ENCODE measurements around the gene SLC8A1.

Gene SLC8A1

DNA sequence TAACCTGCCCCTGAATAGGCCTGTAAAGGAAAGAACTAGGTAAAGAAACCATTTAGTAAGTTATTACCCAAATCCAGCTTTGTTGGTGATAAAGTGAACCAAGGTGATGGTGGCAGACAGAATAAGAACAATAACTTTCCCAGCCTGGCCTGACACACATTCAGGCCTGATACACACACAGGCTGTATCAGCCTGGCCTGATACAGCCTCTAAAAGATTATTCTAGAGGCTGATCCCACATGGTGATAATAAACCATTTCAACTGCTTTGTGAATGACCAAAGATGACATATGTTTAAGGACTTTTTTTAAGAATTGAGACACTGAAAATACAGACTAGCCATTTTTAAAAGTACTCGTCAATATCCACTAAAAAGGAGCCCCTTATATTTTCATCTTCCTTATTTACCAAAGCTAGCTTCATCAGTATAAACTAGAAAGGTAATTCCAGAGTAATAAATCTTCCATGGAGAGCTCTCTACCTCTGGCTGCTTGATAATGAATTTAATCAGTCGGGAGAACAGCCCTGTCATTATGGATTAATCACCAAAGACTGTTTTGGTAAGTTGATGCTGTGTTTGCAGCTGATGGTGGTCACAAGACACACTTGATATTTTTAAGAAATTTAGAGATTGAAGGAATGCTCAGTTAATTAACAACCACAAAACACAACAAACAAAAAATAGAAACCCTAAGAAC lies 77.2 kb downstream of the SLC8A1 start:
- Histone ChIP-seq H3K4me3 (replicated peaks; ENCODE audit: insufficient read depth, low read length) (no peak overlapping the region), H3K27me3 (ENCODE audit: insufficient read depth, poor library complexity, severe bottlenecking) (no peaks in the 10 kb centered on the region), H3K27ac (replicated peaks) (no peak overlapping the region)
- TF ChIP-seq, protein P1, sequence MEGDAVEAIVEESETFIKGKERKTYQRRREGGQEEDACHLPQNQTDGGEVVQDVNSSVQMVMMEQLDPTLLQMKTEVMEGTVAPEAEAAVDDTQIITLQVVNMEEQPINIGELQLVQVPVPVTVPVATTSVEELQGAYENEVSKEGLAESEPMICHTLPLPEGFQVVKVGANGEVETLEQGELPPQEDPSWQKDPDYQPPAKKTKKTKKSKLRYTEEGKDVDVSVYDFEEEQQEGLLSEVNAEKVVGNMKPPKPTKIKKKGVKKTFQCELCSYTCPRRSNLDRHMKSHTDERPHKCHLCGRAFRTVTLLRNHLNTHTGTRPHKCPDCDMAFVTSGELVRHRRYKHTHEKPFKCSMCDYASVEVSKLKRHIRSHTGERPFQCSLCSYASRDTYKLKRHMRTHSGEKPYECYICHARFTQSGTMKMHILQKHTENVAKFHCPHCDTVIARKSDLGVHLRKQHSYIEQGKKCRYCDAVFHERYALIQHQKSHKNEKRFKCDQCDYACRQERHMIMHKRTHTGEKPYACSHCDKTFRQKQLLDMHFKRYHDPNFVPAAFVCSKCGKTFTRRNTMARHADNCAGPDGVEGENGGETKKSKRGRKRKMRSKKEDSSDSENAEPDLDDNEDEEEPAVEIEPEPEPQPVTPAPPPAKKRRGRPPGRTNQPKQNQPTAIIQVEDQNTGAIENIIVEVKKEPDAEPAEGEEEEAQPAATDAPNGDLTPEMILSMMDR (IDR thresholded peaks at IDR 0.05; ENCODE audit: insufficient read depth, low read length), result no peak
- no peak for DNase-seq (ENCODE audit: low read depth in 1 of 2, low spot score in 1 of 2)

DNA sequence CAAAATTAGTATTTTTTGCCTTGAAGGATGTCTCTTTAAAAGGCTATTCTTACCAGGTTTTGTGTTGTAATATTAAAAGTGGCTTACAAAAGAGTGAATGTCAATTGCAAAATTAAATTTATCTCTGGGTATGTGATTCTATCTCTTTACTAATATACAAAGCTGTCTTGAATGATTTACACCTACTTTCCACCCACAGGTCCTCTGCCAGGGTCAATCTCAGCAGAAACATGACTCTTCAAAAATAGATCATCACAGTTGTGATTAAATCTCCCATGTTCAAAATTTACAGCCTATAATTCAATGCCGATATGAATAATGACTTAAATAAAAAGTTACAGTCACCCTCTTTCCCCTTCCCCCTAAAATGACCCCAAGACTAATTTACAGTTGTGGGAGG lies 78.8 kb downstream of the SLC8A1 start:
- Histone ChIP-seq H3K27me3 (ENCODE audit: insufficient read depth, poor library complexity, severe bottlenecking) (no peaks in the 10 kb centered on the region), H3K27ac (replicated peaks) (no peak overlapping the region), H3K4me3 (replicated peaks; ENCODE audit: insufficient read depth, low read length) (no peak overlapping the region)
- no peak for DNase-seq (ENCODE audit: low read depth in 1 of 2, low spot score in 1 of 2)
- TF ChIP-seq POLR2AphosphoS5 (IDR thresholded peaks at IDR 0.05; ENCODE audit: low read depth), result no peak
- no peak for TF ChIP-seq GABPA (IDR thresholded peaks at IDR 0.05; ENCODE audit: low read depth)
- TF ChIP-seq, protein P2, sequence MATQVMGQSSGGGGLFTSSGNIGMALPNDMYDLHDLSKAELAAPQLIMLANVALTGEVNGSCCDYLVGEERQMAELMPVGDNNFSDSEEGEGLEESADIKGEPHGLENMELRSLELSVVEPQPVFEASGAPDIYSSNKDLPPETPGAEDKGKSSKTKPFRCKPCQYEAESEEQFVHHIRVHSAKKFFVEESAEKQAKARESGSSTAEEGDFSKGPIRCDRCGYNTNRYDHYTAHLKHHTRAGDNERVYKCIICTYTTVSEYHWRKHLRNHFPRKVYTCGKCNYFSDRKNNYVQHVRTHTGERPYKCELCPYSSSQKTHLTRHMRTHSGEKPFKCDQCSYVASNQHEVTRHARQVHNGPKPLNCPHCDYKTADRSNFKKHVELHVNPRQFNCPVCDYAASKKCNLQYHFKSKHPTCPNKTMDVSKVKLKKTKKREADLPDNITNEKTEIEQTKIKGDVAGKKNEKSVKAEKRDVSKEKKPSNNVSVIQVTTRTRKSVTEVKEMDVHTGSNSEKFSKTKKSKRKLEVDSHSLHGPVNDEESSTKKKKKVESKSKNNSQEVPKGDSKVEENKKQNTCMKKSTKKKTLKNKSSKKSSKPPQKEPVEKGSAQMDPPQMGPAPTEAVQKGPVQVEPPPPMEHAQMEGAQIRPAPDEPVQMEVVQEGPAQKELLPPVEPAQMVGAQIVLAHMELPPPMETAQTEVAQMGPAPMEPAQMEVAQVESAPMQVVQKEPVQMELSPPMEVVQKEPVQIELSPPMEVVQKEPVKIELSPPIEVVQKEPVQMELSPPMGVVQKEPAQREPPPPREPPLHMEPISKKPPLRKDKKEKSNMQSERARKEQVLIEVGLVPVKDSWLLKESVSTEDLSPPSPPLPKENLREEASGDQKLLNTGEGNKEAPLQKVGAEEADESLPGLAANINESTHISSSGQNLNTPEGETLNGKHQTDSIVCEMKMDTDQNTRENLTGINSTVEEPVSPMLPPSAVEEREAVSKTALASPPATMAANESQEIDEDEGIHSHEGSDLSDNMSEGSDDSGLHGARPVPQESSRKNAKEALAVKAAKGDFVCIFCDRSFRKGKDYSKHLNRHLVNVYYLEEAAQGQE (IDR thresholded peaks at IDR 0.05; ENCODE audit: insufficient replicate concordance, low read depth), result no peak
- no peak for TF ChIP-seq SPI1 (IDR thresholded peaks at IDR 0.05; ENCODE audit: borderline replicate concordance, low read depth)
- TF ChIP-seq, protein P1 (IDR thresholded peaks at IDR 0.05; ENCODE audit: insufficient read depth, low read length), result no peak

DNA sequence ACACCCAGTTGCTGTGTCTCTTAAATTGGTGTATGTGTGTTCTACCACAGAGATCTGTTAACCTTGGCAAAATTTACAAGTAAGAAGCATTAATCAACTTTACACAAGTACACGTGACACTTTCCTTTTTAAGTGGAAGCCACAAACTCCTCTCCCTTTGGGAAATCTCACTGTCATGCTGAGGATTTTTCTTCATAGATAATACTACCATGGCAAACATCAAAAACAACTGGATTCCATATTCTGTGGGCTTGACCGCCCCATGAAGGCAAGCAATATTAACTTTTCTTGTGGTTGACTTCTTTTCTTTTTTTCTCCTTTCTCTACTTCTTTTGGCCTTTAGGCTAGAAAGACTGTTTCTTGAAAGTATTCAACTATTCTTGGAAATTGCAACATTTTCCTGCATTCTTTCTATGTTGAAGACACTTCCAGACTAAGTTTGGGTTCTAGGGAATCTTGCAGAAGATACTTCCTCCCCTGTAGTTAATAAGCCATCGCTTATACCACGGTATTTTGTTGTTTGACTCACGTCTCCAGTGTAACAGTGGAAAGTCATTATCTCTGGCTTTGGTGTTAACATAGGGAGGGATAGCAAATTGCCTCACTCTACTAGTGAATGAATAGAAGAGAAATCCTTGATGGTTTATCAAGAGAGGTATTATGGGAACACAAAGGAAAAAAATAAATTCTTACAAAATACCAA lies 79.5 kb downstream of the SLC8A1 start:
- Histone ChIP-seq H3K27me3 (ENCODE audit: insufficient read depth, poor library complexity, severe bottlenecking) (no peaks in the 10 kb centered on the region), H3K27ac (replicated peaks) (no peak overlapping the region), H3K4me3 (replicated peaks; ENCODE audit: insufficient read depth, low read length) (no peak overlapping the region)
- TF ChIP-seq, protein P1 (IDR thresholded peaks at IDR 0.05; ENCODE audit: insufficient read depth, low read length), result no peak
- TF ChIP-seq POLR2AphosphoS5 (IDR thresholded peaks at IDR 0.05; ENCODE audit: low read depth), result no peak
- TF ChIP-seq SPI1 (IDR thresholded peaks at IDR 0.05; ENCODE audit: borderline replicate concordance, low read depth), result no peak
- TF ChIP-seq, protein P2 (IDR thresholded peaks at IDR 0.05; ENCODE audit: insufficient replicate concordance, low read depth), result no peak
- no peak for TF ChIP-seq GABPA (IDR thresholded peaks at IDR 0.05; ENCODE audit: low read depth)
- no peak for DNase-seq (ENCODE audit: low read depth in 1 of 2, low spot score in 1 of 2)

Data from HL-60 (cell line).